H1 (cell line): ENCODE measurements around the gene ZMYND12. TPM values are rescaled to one million over a fixed set of nuclear protein-coding genes. Genes with fewer than 3 reads are reported as not detected.

Experiments
- CTCF ChIA-PET: fragments of 300-600 bp; sonication (Branson Sonifier 250); formaldehyde crosslinking; loops from one replicate; lab custom pipeline; 2021; ENCODE audit not compliant: partially characterized antibody; lab: Charles Lee
- POLR2A ChIA-PET: fragments of 300-600 bp; sonication (Branson Sonifier 250); formaldehyde crosslinking; loops from one replicate; lab custom pipeline; 2021; ENCODE audit warnings: inconsistent platforms; ENCODE audit not compliant: partially characterized antibody; lab: Charles Lee
- DNase-seq, 2 experiments: peaks; one replicate each; pipeline versions ENCODE4 v3.0.0 to v3.0.0-alpha.2; 2010 to 2022; ENCODE audit warnings: low spot score in 2 of 2, low read depth in 1 of 2, mixed read lengths in 1 of 2
- FAIRE-seq: peaks from 2 replicates; lab custom pipeline; 2011; peaks lifted over from hg19 to GRCh38; lab: Jason Lieb, UNC
- H2AFZ ChIP-seq: 2 replicates; pipeline ENCODE4 v1.8.1; 2012; ENCODE audit warnings: low read length, inconsistent platforms
- H2AK5ac ChIP-seq: 2 replicates; pipeline ENCODE4 v1.6.1; 2013; ENCODE audit warnings: low read depth, low read length
- H2BK120ac ChIP-seq: replicated peaks from 2 replicates; pipeline ENCODE3; 2013; ENCODE audit warnings: low read depth, low read length, inconsistent platforms
- H2BK12ac ChIP-seq: 2 replicates; pipeline ENCODE4 v1.6.1; 2013; ENCODE audit warnings: low read depth, low read length
- H2BK15ac ChIP-seq: 2 replicates; pipeline ENCODE4 v1.6.1; 2013; ENCODE audit warnings: low read length
- H2BK20ac ChIP-seq: 2 replicates; pipeline ENCODE4 v1.6.1; 2013; ENCODE audit warnings: low read length
- H2BK5ac ChIP-seq: 2 replicates; pipeline ENCODE4 v1.6.1; 2013; ENCODE audit warnings: low read depth, low read length
- H3K14ac ChIP-seq: 2 replicates; pipeline ENCODE4 v1.6.1; 2013; ENCODE audit warnings: inconsistent platforms; ENCODE audit not compliant: insufficient read length
- H3K18ac ChIP-seq: 2 replicates; pipeline ENCODE4 v1.6.1; 2013; ENCODE audit warnings: low read length; ENCODE audit errors: extremely low read depth
- H3K23ac ChIP-seq: 2 replicates; pipeline ENCODE4 v1.6.1; 2013; ENCODE audit warnings: inconsistent platforms; ENCODE audit not compliant: insufficient read length
- H3K23me2 ChIP-seq: 2 replicates; pipeline ENCODE4 v1.6.1; 2013; ENCODE audit warnings: low read depth, low read length
- H3K27ac ChIP-seq: 2 replicates; pipeline ENCODE4 v1.6.1; 2011; ENCODE audit warnings: low read depth, low read length, inconsistent platforms
- H3K27me3 ChIP-seq, 4 experiments: replicated peaks in 1 of 4; 1 replicate in 1 of 4; 2 replicates in 3 of 4; pipeline versions ENCODE4 v1.6.1 to v1.8.1; 2011 to 2013; ENCODE audit warnings: low read length in 3 of 4, mild to moderate bottlenecking in 3 of 4, inconsistent platforms in 2 of 4, mixed read lengths in 2 of 4, moderate library complexity in 1 of 4; ENCODE audit not compliant: control insufficient read depth in 3 of 4, insufficient read depth in 3 of 4; ENCODE audit errors: extremely low read depth in 1 of 4
- H3K36me3 ChIP-seq, 4 experiments: 2 replicates each; pipeline versions ENCODE4 v1.6.1 to v1.8.1; 2011 to 2013; ENCODE audit warnings: mild to moderate bottlenecking in 4 of 4, low read length in 3 of 4, moderate library complexity in 2 of 4, control low read depth in 1 of 4, inconsistent platforms in 1 of 4; ENCODE audit not compliant: insufficient read depth in 4 of 4, control insufficient read depth in 2 of 4
- H3K4ac ChIP-seq: replicated peaks from 2 replicates; pipeline ENCODE3; 2013; ENCODE audit warnings: low read length, low read depth, mixed read lengths, inconsistent platforms; ENCODE audit not compliant: insufficient read length
- H3K4me1 ChIP-seq, 4 experiments: replicated peaks in 1 of 4; 1 replicate in 1 of 4; 2 replicates in 3 of 4; pipeline versions ENCODE4 v1.6.1 to v1.8.1; 2011 to 2013; ENCODE audit warnings: low read length in 3 of 4, inconsistent platforms in 2 of 4, mixed read lengths in 1 of 4; ENCODE audit not compliant: insufficient read depth in 4 of 4, control insufficient read depth in 3 of 4
- H3K4me2 ChIP-seq, 2 experiments: 2 replicates each; pipeline versions ENCODE4 v1.6.1 to v1.8.1; 2011 to 2013; ENCODE audit warnings: low read depth in 2 of 2, low read length in 2 of 2, control low read depth in 1 of 2, inconsistent platforms in 1 of 2, mild to moderate bottlenecking in 1 of 2; ENCODE audit not compliant: insufficient read depth in 1 of 2
- H3K4me3 ChIP-seq, 4 experiments: fragments of 200-600, 300-600 bp in 1 of 4; sonication (generic), shearing (Covaris generic), sonication (Bioruptor Twin) in 1 of 4; 2 replicates each; pipeline versions ENCODE4 v1.5.1 to v1.8.1; 2011 to 2016; ENCODE audit warnings: low read length in 4 of 4, low read depth in 3 of 4, control low read depth in 2 of 4, inconsistent platforms in 2 of 4, mild to moderate bottlenecking in 2 of 4, mixed read lengths in 1 of 4, moderate library complexity in 1 of 4; ENCODE audit not compliant: insufficient read depth in 2 of 4; ENCODE audit errors: extremely low read depth in 1 of 4
- H3K56ac ChIP-seq: replicated peaks from 2 replicates; pipeline ENCODE3; 2013; ENCODE audit warnings: low read depth, mild to moderate bottlenecking, mixed read lengths, low read length, inconsistent platforms; ENCODE audit not compliant: insufficient read length
- H3K79me1 ChIP-seq: 2 replicates; pipeline ENCODE4 v1.6.1; 2013; ENCODE audit warnings: low read depth, low read length, control low read depth
- H3K79me2 ChIP-seq, 2 experiments: 2 replicates each; pipeline versions ENCODE4 v1.6.1 to v1.8.1; 2012 to 2013; ENCODE audit warnings: low read length in 2 of 2, mild to moderate bottlenecking in 2 of 2, inconsistent platforms in 1 of 2; ENCODE audit not compliant: insufficient read depth in 2 of 2, control insufficient read depth in 1 of 2
- H3K9ac ChIP-seq, 4 experiments: replicated peaks in 1 of 4; 1 replicate in 1 of 4; 2 replicates in 3 of 4; pipeline versions ENCODE4 v1.6.1 to v1.8.1; 2011 to 2013; ENCODE audit warnings: low read depth in 3 of 4, low read length in 3 of 4, control low read depth in 2 of 4, mild to moderate bottlenecking in 2 of 4, moderate library complexity in 2 of 4, inconsistent platforms in 1 of 4; ENCODE audit errors: extremely low read depth in 1 of 4
- H3K9me3 ChIP-seq, 2 experiments: 2 replicates each; pipeline versions ENCODE4 v1.6.1 to v1.8.1; 2012 to 2013; ENCODE audit warnings: mild to moderate bottlenecking in 2 of 2, moderate library complexity in 2 of 2, control low read depth in 1 of 2, inconsistent platforms in 1 of 2, low read depth in 1 of 2, low read length in 1 of 2, mixed read lengths in 1 of 2; ENCODE audit not compliant: insufficient read depth in 2 of 2
- H4K20me1 ChIP-seq, 2 experiments: replicated peaks in 1 of 2; 2 replicates each; pipeline versions ENCODE3 to v1.8.1; 2011 to 2013; ENCODE audit warnings: inconsistent platforms in 2 of 2, low read length in 2 of 2, mild to moderate bottlenecking in 1 of 2; ENCODE audit not compliant: insufficient read depth in 2 of 2, control insufficient read depth in 1 of 2
- H4K5ac ChIP-seq: 2 replicates; pipeline ENCODE4 v1.6.1; 2013; ENCODE audit warnings: low read length, low read depth, mixed read lengths, inconsistent platforms; ENCODE audit not compliant: insufficient read length
- H4K8ac ChIP-seq: 2 replicates; pipeline ENCODE4 v1.8.0; 2013; ENCODE audit warnings: mild to moderate bottlenecking, moderate library complexity, low read length, inconsistent platforms; ENCODE audit not compliant: insufficient read depth; ENCODE audit errors: extremely low read depth
- H4K91ac ChIP-seq: replicated peaks from 2 replicates; pipeline ENCODE3; 2013; ENCODE audit warnings: low read length, mixed read lengths, inconsistent platforms; ENCODE audit not compliant: insufficient read length
- KDM1A ChIP-seq: fragments of 200-600, 300-600 bp; sonication (generic); IDR thresholded peaks from 2 replicates; pipeline ENCODE4 v1.7.1; 2016; ENCODE audit warnings: mild to moderate bottlenecking, low read length, borderline replicate concordance
- PHF8 ChIP-seq: fragments of 200-600 bp; sonication (generic); conservative IDR thresholded peaks from 2 replicates; pipeline ENCODE4 v1.7.1; 2012; ENCODE audit warnings: low read depth, mild to moderate bottlenecking, inconsistent platforms, low read length, moderate library complexity
- POLR2AphosphoS5 ChIP-seq: IDR thresholded peaks from 2 replicates; pipeline ENCODE4 v1.6.1; 2011; ENCODE audit warnings: low read depth, low read length
- RFX5 ChIP-seq: IDR thresholded peaks from 2 replicates; pipeline ENCODE4 v1.6.1; 2011; ENCODE audit warnings: low read depth, low read length, improper control_type of control experiment, borderline replicate concordance
- SIX5 ChIP-seq: IDR thresholded peaks from 2 replicates; pipeline ENCODE4 v1.6.1; 2011; ENCODE audit warnings: mild to moderate bottlenecking, low read depth, low read length
- SUZ12 ChIP-seq: fragments of 200-600 bp; sonication (generic); IDR thresholded peaks from 2 replicates; pipeline ENCODE4 v1.6.1; 2012; ENCODE audit warnings: mild to moderate bottlenecking, inconsistent platforms, low read length, moderate library complexity, mixed read lengths
- TAF7 ChIP-seq: optimal IDR thresholded peaks from 2 replicates; pipeline ENCODE3; 2011; ENCODE audit warnings: low read depth, mild to moderate bottlenecking, inconsistent platforms, low read length, moderate library complexity, borderline replicate concordance
- YY1 ChIP-seq: IDR thresholded peaks from 2 replicates; pipeline ENCODE4 v1.6.1; 2011; ENCODE audit warnings: low read depth, mild to moderate bottlenecking, low read length
- WGBS, 2 experiments: shearing (Covaris generic) in 1 of 2; methylation state at CpG; one replicate each; pipeline versions ENCODE4 v1.1.6 to v1.1.7; 2013 to 2015; ENCODE audit warnings: low lambda C conversion rate in 2 of 2, mixed read lengths in 2 of 2, inconsistent platforms in 1 of 2, low coverage in 1 of 2, missing lambda C conversion rate in 1 of 2; ENCODE audit not compliant: insufficient replicate concordance in 2 of 2, insufficient coverage in 1 of 2, insufficient read length in 1 of 2; ENCODE audit errors: extremely low coverage in 1 of 2, missing lambda C conversion rate in 1 of 2; 5-methylcytosine and 5-hydroxymethylcytosine counted together
- long read RNA-seq, 2 experiments: library from RNA in 1 of 2; library from capped mRNA in 1 of 2; stranded (forward); transcript quantifications; one replicate each; pipeline ENCODE4 v2.0.0, GENCODE V29; 2021; ENCODE audit warnings: inconsistent platforms in 1 of 2
- polyA minus RNA-seq, 3 experiments: library from RNA; depleted of rRNA, polyadenylated mRNA; stranded (reverse); fragments of >200 nt; gene quantifications; 1 replicate in 2 of 3; 2 replicates in 1 of 3; pipeline ENCODE4 v1.2.3, GENCODE V29; 2011
- polyA plus RNA-seq, 7 experiments: library from polyadenylated mRNA; depleted of rRNA in 3 of 7; stranded (reverse) in 5 of 7; unstranded in 2 of 7; fragments of >200 nt in 5 of 7; fragments of 200-250 nt in 2 of 7; gene quantifications; 1 replicate in 5 of 7; 2 replicates in 1 of 7; 4 replicates in 1 of 7; pipeline versions ENCODE4 v1.2.1 to v1.2.3, GENCODE V29; 2011 to 2013; ENCODE audit warnings: missing spikeins in 2 of 7, mixed read lengths in 2 of 7
- total RNA-seq: library from RNA; stranded (reverse); fragmentation: NEBNext Ultra II Directional; extraction: Animal tissue kit (Norgen Biotek cat#: 25700); gene quantifications from 2 replicates; pipeline ENCODE4 v1.2.1, GENCODE V29; 2021
- TF ChIP-seq, protein P1 (sequence below): IDR thresholded peaks from 2 replicates; pipeline ENCODE4 v1.6.1; 2012; ENCODE audit warnings: inconsistent platforms

ZMYND12 gene
- total RNA-seq (not detected in 2 replicates), polyA plus RNA-seq (2011; rRNA removed) (0.38 and 0.62 TPM in 2 replicates), polyA minus RNA-seq (2011; rRNA and poly(A)+ RNA removed) (1.0 and 1.4 TPM in 2 replicates)
- polyA plus RNA-seq (2011; cell fraction: cytosol; rRNA removed) = 0.79 TPM
- 0.63 TPM for polyA plus RNA-seq (2011; cell fraction: nucleus; rRNA removed)
- 0.23 to 0.40 TPM (median 0.38 TPM) in 3 of 4 replicates, not detected in the other for polyA plus RNA-seq (2012, experiment 1 of 2)
- polyA plus RNA-seq (2012, experiment 2 of 2) = not detected
- polyA plus RNA-seq (2013, experiment 1 of 2) = 0.14 TPM
- 0.18 TPM for polyA plus RNA-seq (2013, experiment 2 of 2)
- polyA minus RNA-seq (2011; cell fraction: cytosol; rRNA and poly(A)+ RNA removed) = not detected
- polyA minus RNA-seq (2011; cell fraction: nucleus; rRNA and poly(A)+ RNA removed) = 0.80 TPM
- long read RNA-seq, experiment 1, partial matches to known transcripts = 0 of 1 reads
- long read RNA-seq, experiment 1, other reads (novel, unspliced or antisense) = 1 of 1 reads
- long read RNA-seq, experiment 2, partial matches to known transcripts = 0 of 2 reads
- long read RNA-seq, experiment 2, other reads (novel, unspliced or antisense) = 2 of 2 reads

DNA sequence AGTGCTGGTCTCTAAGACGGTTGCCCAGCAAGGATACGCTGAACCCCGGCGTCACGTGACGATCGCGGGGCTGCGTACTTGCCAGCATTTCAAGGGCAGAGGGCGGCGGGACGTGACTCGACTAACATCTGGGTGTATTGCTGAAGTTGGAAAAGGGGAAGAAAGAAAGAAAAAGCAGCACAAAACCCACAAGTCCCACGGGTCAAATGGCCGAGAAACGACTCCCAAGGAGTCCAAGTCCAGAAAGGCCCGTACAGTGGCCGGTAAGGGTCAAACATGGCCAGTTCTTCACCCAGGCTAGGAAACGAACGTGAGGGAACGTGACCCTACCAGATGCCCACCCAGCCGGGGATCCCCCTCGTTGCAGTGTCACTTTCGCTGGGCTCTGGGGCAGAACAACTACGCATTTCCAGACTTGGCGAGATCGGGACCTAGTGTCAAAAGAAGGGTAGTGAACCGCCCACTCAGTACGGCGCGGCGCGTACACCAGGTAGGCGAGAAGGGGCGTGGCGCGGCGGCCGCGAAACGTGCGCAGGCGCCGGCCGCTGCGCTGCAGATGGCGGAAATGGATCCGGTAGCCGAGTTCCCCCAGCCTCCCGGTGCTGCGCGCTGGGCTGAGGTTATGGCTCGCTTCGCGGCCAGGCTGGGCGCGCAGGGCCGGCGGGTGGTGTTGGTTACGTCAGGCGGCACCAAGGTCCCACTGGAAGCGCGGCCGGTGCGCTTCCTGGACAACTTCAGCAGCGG, at the start of gene ZMYND12, which contains the start of gene PPCS:
Gene ZMYND12 (minus strand): TSS at position 13 of the 744 bp plus-strand sequence. CDS start 25 bp downstream, outside the sequence.
Gene PPCS (plus strand): TSS at position 534 of the 744 bp plus-strand sequence. CDS start 23 bp downstream, at position 557.
- peak within 1 kb of the TSS; percentile 51 to 97 for H3K4me2 ChIP-seq
- no peaks in the 10 kb centered on the region for H4K20me1 ChIP-seq
- H3K4ac ChIP-seq = peak within 1 kb of the TSS; percentile 82
- FAIRE-seq = no peak
- no peak within 1 kb of the TSS for H2BK120ac ChIP-seq
- H3K23ac ChIP-seq = no peak within 1 kb of the TSS
- peak within 1 kb of the TSS; percentile 71 for H3K27ac ChIP-seq
- peak within 1 kb of the TSS; percentile 78 for H4K5ac ChIP-seq
- 1% methylated on average over 56 of the region's 66 CpGs; no CpG with 5 or more reads in 1 of the 2 experiments for WGBS, 2 experiments
- H3K18ac ChIP-seq = peak within 1 kb of the TSS; percentile 88
- H3K79me1 ChIP-seq = no peaks in the 10 kb centered on the region
- peaks cover 7% of the 10 kb centered on the region for H3K23me2 ChIP-seq
- H4K8ac ChIP-seq = peak within 1 kb of the TSS; percentile 87
- H2AFZ ChIP-seq = peak within 1 kb of the TSS; percentile 94
- POLR2A ChIA-PET = interaction anchor here (1.2 kb wide), 1 partner anchor 227 kb away, joined by 4 read pairs; no protein-coding TSS in a partner anchor
- H4K91ac ChIP-seq = peak within 1 kb of the TSS; percentile 78
- peak within 1 kb of the TSS; percentile 92; the same call in 1 of the 2 replicates for H2BK12ac ChIP-seq
- peak in 1 of 2 experiments; percentile 86 for DNase-seq
- H3K9ac ChIP-seq = peak within 1 kb of the TSS; percentile 68 to 81 (median 79)
- H3K79me2 ChIP-seq = no peaks in the 10 kb centered on the region
- no peaks in the 10 kb centered on the region for H3K27me3 ChIP-seq
- H2BK5ac ChIP-seq = peak within 1 kb of the TSS; percentile 81
- H2BK20ac ChIP-seq = no peak within 1 kb of the TSS; the same call in 1 of the 2 replicates
- H3K14ac ChIP-seq = no peak within 1 kb of the TSS
- H3K56ac ChIP-seq = peak within 1 kb of the TSS; percentile 87
- peak within 1 kb of the TSS; percentile 82; the same call in 1 of the 2 replicates for H2BK15ac ChIP-seq
- peak within 1 kb of the TSS; percentile 64 to 88 (median 82) for H3K4me3 ChIP-seq
- H3K9me3 ChIP-seq = no peaks in the 10 kb centered on the region
- H3K4me1 ChIP-seq = peaks cover 0 to 9% (median 3%) of the 10 kb centered on the region in 4 experiments; a peak in 4 of 7 replicates
- H2AK5ac ChIP-seq = no peak within 1 kb of the TSS
- H3K36me3 ChIP-seq = peaks cover 0 to 20% (median 4%) of the 10 kb centered on the region in 4 experiments; a peak in 2 of 8 replicates
- CTCF ChIA-PET = interaction anchor here (1.1 to 1.4 kb wide), 2 partner anchors 118 to 190 kb away, joined by 3 read pairs; no protein-coding TSS in a partner anchor
- TF ChIP-seq YY1 (peak; percentile 71), RFX5 (no peak), TAF7 (peak; percentile 27), POLR2AphosphoS5 (peak; percentile 46), PHF8 (peak; percentile 90), SUZ12 (no peak), KDM1A (no peak), SIX5 (no peak)
- TF ChIP-seq, protein P1, sequence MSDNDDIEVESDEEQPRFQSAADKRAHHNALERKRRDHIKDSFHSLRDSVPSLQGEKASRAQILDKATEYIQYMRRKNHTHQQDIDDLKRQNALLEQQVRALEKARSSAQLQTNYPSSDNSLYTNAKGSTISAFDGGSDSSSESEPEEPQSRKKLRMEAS = peak; percentile 69
